Kidney (tissue), 14 donors: ENCODE measurements around the gene GABRB2. TPM values are rescaled to one million over a fixed set of nuclear protein-coding genes. Genes with fewer than 3 reads are reported as not detected.

Experiments
- DNase-seq, 5 donors: peaks; one replicate each; pipeline ENCODE4 v3.0.0-alpha.2; 2013 to 2020
- FAIRE-seq: peaks from 2 replicates; lab custom pipeline; 2012; peaks lifted over from hg19 to GRCh38; lab: Jason Lieb, UNC
- H3K27ac ChIP-seq, 2 donors: one replicate each; pipeline ENCODE4 v1.7.0; 2013; ENCODE audit warnings: low read depth in 2 of 2, low read length in 2 of 2, inconsistent platforms in 1 of 2
- H3K27me3 ChIP-seq: one replicate; pipeline ENCODE4 v1.7.1; 2013; ENCODE audit warnings: low read length, inconsistent platforms; ENCODE audit not compliant: control insufficient read depth, insufficient read depth
- H3K36me3 ChIP-seq, 3 donors: one replicate each; pipeline versions ENCODE4 v1.7.0 to v1.7.1; 2013; ENCODE audit warnings: low read length in 3 of 3, control low read depth in 1 of 3, inconsistent platforms in 1 of 3; ENCODE audit not compliant: insufficient read depth in 3 of 3, control insufficient read depth in 2 of 3
- H3K4me1 ChIP-seq, 3 donors: one replicate each; pipeline versions ENCODE4 v1.7.0 to v1.7.1; 2013; ENCODE audit warnings: low read length in 3 of 3, inconsistent platforms in 1 of 3, low read depth in 1 of 3; ENCODE audit not compliant: control insufficient read depth in 2 of 3, insufficient read depth in 2 of 3
- H3K4me3 ChIP-seq, 3 donors: one replicate each; pipeline versions ENCODE4 v1.7.0 to v1.8.1; 2013; ENCODE audit warnings: low read length in 3 of 3, control low read depth in 1 of 3, inconsistent platforms in 1 of 3
- H3K9ac ChIP-seq, 3 donors: one replicate each; pipeline versions ENCODE4 v1.7.0 to v1.7.1; 2013; ENCODE audit warnings: low read length in 3 of 3, control low read depth in 1 of 3, inconsistent platforms in 1 of 3
- H3K9me3 ChIP-seq, 3 donors: one replicate each; pipeline versions ENCODE4 v1.7.0 to v1.7.1; 2013; ENCODE audit warnings: low read length in 3 of 3, control low read depth in 1 of 3, inconsistent platforms in 1 of 3; ENCODE audit not compliant: control insufficient read depth in 2 of 3, insufficient read depth in 1 of 3
- CTCF ChIP-seq: IDR thresholded peaks from 3 replicates; pipeline ENCODE4 v1.5.1; 2012; ENCODE audit warnings: mild to moderate bottlenecking, moderate library complexity, borderline replicate concordance; ENCODE audit not compliant: insufficient read depth; ENCODE audit errors: extremely low read depth
- intact Hi-C: fragments of 100-400 bp; cut with DNase I; formaldehyde crosslinking; loops from one replicate; pipeline ENCODE4 v1.11.1; 2022
- polyA plus RNA-seq: library from polyadenylated mRNA; stranded (reverse); fragments of 350-450 nt; fragmentation: Illumina TruSeq; extraction: RNeasy Lipid Tissue Mini Kit (QIAGEN cat#74804); gene quantifications from one replicate; pipeline ENCODE4 v1.2.3, GENCODE V29; 2014; ENCODE audit warnings: low read depth, low replicate concordance; ENCODE audit not compliant: insufficient read depth
- total RNA-seq: library from RNA; stranded (reverse); fragmentation: NEBNext Ultra II Directional; extraction: Animal tissue kit (Norgen Biotek cat#: 25700); gene quantifications from one replicate; pipeline ENCODE4 v1.2.1, GENCODE V29; 2021
- donor health status: control.
- donor health status: control.
- donor health status: control.
- donor health status: control.
- donor health status: control.
- donor health status: DM: yes; HTN: yes; CAD: no.
- donor health status: Normal renal cell carcinoma (clear cell type).

The GABRB2 gene
- total and polyA plus RNA-seq, 2 donors from 2014 or later = 0.90 to 4.4 TPM

GRCh38 chr5:161265006-161265405 is 281.5 kb downstream of the GABRB2 start:
- Histone ChIP-seq H3K9ac (no peak overlapping the region), H3K27ac (no peak overlapping the region), H3K27me3 (no peaks in the 10 kb centered on the region), H3K9me3 (no peaks in the 10 kb centered on the region), H3K4me1 (no peaks in the 10 kb centered on the region), H3K4me3 (no peak overlapping the region), H3K36me3 (no peaks in the 10 kb centered on the region)
- DNase-seq (no peak), FAIRE-seq (no peak)
- intact Hi-C loops = no loop called here
- no peak for TF ChIP-seq CTCF

GRCh38 chr5:161263191-161263590 is 283.3 kb downstream of the GABRB2 start:
- Histone ChIP-seq H3K36me3 (no peaks in the 10 kb centered on the region), H3K9me3 (no peaks in the 10 kb centered on the region), H3K4me1 (no peaks in the 10 kb centered on the region), H3K9ac (no peak overlapping the region), H3K4me3 (no peak overlapping the region), H3K27ac (no peak overlapping the region), H3K27me3 (no peaks in the 10 kb centered on the region)
- intact Hi-C loops = no loop called here
- TF ChIP-seq CTCF = no peak
- DNase-seq (peak in 2 of 5 donors; percentile 19 to 21), FAIRE-seq (no peak)

DNA sequence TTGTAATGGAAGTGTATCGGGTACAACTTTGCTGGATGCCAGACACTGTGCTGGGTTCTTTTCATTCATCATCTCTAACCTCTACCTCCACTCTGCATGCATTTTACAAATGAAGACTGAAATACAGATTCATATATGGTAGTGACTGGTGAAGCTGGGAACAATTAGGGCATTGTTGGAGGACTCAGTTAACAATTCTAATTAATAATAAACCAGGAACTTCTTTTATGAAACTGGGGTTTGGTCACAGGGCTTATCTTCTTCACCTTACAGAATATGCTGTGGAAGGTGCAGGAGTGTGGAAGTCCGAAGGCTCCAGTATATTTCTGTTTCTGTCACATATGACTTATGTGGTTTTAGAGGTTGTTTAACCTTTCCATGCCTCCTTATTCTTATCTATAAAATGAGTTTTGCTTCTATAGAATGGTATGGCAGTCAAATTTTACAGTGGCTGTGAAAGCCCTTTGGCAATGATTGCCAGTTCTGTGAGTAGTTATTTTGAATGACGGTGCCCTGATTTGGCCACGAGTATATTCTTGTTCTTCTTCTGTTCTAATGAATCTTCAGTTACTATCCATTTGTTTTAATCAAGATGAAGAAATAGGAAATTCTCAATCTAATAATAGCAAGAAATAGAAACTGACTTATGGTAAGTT is 284.7 kb downstream of the GABRB2 start:
- H3K4me3 ChIP-seq = no peak overlapping the region
- H3K9me3 ChIP-seq = no peaks in the 10 kb centered on the region
- H3K27me3 ChIP-seq = no peaks in the 10 kb centered on the region
- TF ChIP-seq CTCF = no peak
- H3K9ac ChIP-seq = no peak overlapping the region
- no peak for DNase-seq
- no peaks in the 10 kb centered on the region for H3K36me3 ChIP-seq
- no peak overlapping the region for H3K27ac ChIP-seq
- no peaks in the 10 kb centered on the region for H3K4me1 ChIP-seq
- intact Hi-C loops = no loop called here
- FAIRE-seq = no peak

DNA sequence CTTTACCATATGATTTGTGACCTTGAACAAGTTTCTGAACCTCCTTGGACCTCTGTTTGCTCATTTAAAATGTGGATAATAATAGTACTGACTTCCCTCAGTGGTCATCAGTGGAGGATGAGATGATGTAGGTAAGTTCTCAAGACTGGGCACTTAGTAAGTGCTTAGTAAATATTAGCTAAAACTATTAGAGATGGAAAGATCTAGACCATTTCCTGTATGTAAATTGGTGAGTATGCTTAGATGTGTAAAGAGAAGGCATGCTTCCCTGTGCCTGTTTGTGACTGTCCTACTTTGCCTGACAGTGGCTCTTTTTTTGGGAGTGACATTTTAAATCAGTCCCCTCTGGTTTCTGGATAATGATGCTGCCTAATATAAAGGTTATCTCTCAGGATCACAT is 288.1 kb downstream of the GABRB2 start:
- no peak for FAIRE-seq
- DNase-seq = no peak
- Histone ChIP-seq H3K9ac (no peak overlapping the region), H3K4me1 (no peaks in the 10 kb centered on the region), H3K36me3 (no peaks in the 10 kb centered on the region), H3K9me3 (no peaks in the 10 kb centered on the region), H3K4me3 (no peak overlapping the region), H3K27me3 (no peaks in the 10 kb centered on the region), H3K27ac (no peak overlapping the region)
- intact Hi-C loops = no loop called here
- no peak for TF ChIP-seq CTCF
